ENCODE data around the gene VPS4B. TPM values are rescaled to one million over a fixed set of nuclear protein-coding genes. Genes with fewer than 3 reads are reported as not detected.
"Not testable (repeated sequence)": the region's sequence is repeated elsewhere in the genome, so short reads cannot be mapped to it uniquely, and the experiment has no call there.

VPS4B gene
- total RNA-seq, 1 donor = 47.4 TPM

- Histone ChIP-seq H3K4me1 (ENCODE audit: insufficient read depth, low read length) (no peaks in the 10 kb centered on the region), H3K9me3 (ENCODE audit: low read depth, low read length) (no peaks in the 10 kb centered on the region), H3K36me3 (ENCODE audit: insufficient read depth, low read length) (no peaks in the 10 kb centered on the region), H4K20me1 (ENCODE audit: insufficient read depth, low read length) (no peaks in the 10 kb centered on the region), H3K79me2 (ENCODE audit: insufficient read depth, low read length) (no peaks in the 10 kb centered on the region), H3K4me3 (ENCODE audit: insufficient read depth, low read length) (no peak overlapping the region), H2AFZ (ENCODE audit: low read length) (peak overlapping the region; percentile 71), H3K27ac (ENCODE audit: low read depth, low read length) (no peak overlapping the region), H3K4me2 (ENCODE audit: insufficient read depth, low read length) (no peak overlapping the region), H3K27me3 (ENCODE audit: insufficient read depth, low read length) (peaks cover under 1% of the 10 kb centered on the region)
- no peak for TF ChIP-seq CTCF (IDR thresholded peaks at IDR 0.05; ENCODE audit: extremely low read depth, low read depth, low read length)
- no peak for DNase-seq (ENCODE audit: insufficient read length, low spot score, missing footprints)
Observed at GRCh38 chr18:63454497-63454896, 32.2 kb upstream of the VPS4B start.

GRCh38 chr18:63452751-63453150 is 30.5 kb upstream of the VPS4B start:
- not testable (repeated sequence) for H3K4me3 ChIP-seq (ENCODE audit: insufficient read depth, low read length); H3K4me2 ChIP-seq (ENCODE audit: insufficient read depth, low read length); H3K9me3 ChIP-seq (ENCODE audit: low read depth, low read length); H4K20me1 ChIP-seq (ENCODE audit: insufficient read depth, low read length); H3K4me1 ChIP-seq (ENCODE audit: insufficient read depth, low read length); H3K27ac ChIP-seq (ENCODE audit: low read depth, low read length); DNase-seq (ENCODE audit: insufficient read length, low spot score, missing footprints); H3K79me2 ChIP-seq (ENCODE audit: insufficient read depth, low read length); H3K36me3 ChIP-seq (ENCODE audit: insufficient read depth, low read length); H3K27me3 ChIP-seq (ENCODE audit: insufficient read depth, low read length)
- peak overlapping the region; percentile 2 for H2AFZ ChIP-seq (ENCODE audit: low read length)

- no peak overlapping the region for H2AFZ ChIP-seq (ENCODE audit: low read length)
- no peak for DNase-seq (ENCODE audit: insufficient read length, low spot score, missing footprints)
- no peaks in the 10 kb centered on the region for H3K36me3 ChIP-seq (ENCODE audit: insufficient read depth, low read length)
- no peak overlapping the region for H3K4me3 ChIP-seq (ENCODE audit: insufficient read depth, low read length)
- H3K4me2 ChIP-seq (ENCODE audit: insufficient read depth, low read length) = no peak overlapping the region
- H3K9me3 ChIP-seq (ENCODE audit: low read depth, low read length) = no peaks in the 10 kb centered on the region
- H3K27ac ChIP-seq (ENCODE audit: low read depth, low read length) = no peak overlapping the region
- no peaks in the 10 kb centered on the region for H3K27me3 ChIP-seq (ENCODE audit: insufficient read depth, low read length)
- no peak for TF ChIP-seq CTCF (IDR thresholded peaks at IDR 0.05; ENCODE audit: extremely low read depth, low read depth, low read length)
- H3K79me2 ChIP-seq (ENCODE audit: insufficient read depth, low read length) = no peaks in the 10 kb centered on the region
- no peaks in the 10 kb centered on the region for H4K20me1 ChIP-seq (ENCODE audit: insufficient read depth, low read length)
- no peaks in the 10 kb centered on the region for H3K4me1 ChIP-seq (ENCODE audit: insufficient read depth, low read length)
Observed at GRCh38 chr18:63451799-63452660, 29.8 kb upstream of the VPS4B start.

- no peak overlapping the region for H3K27ac ChIP-seq (ENCODE audit: low read depth, low read length)
- no peaks in the 10 kb centered on the region for H4K20me1 ChIP-seq (ENCODE audit: insufficient read depth, low read length)
- H3K4me2 ChIP-seq (ENCODE audit: insufficient read depth, low read length) = no peak overlapping the region
- no peaks in the 10 kb centered on the region for H3K36me3 ChIP-seq (ENCODE audit: insufficient read depth, low read length)
- no peak for DNase-seq (ENCODE audit: insufficient read length, low spot score, missing footprints)
- H3K4me3 ChIP-seq (ENCODE audit: insufficient read depth, low read length) = no peak overlapping the region
- no peaks in the 10 kb centered on the region for H3K9me3 ChIP-seq (ENCODE audit: low read depth, low read length)
- no peaks in the 10 kb centered on the region for H3K4me1 ChIP-seq (ENCODE audit: insufficient read depth, low read length)
- no peaks in the 10 kb centered on the region for H3K27me3 ChIP-seq (ENCODE audit: insufficient read depth, low read length)
- H2AFZ ChIP-seq (ENCODE audit: low read length) = no peak overlapping the region
- no peaks in the 10 kb centered on the region for H3K79me2 ChIP-seq (ENCODE audit: insufficient read depth, low read length)
- TF ChIP-seq CTCF (IDR thresholded peaks at IDR 0.05; ENCODE audit: extremely low read depth, low read depth, low read length) = no peak
Observed at GRCh38 chr18:63449426-63449825, 27.1 kb upstream of the VPS4B start.

Measured in osteoblast (primary cell).